GM19351 (cell line): ENCODE data around the gene PPFIA1.
"Not testable (repeated sequence)": the region's sequence is repeated elsewhere in the genome, so short reads cannot be mapped to it uniquely, and the experiment has no call there.

ENCODE experiments used
- ATAC-seq: cut with Tn5 transposase; IDR thresholded peaks from one replicate; pipeline ENCODE4 v1.9.1; 2021; ENCODE audit warnings: mild to moderate bottlenecking, moderate library complexity; ENCODE audit not compliant: unreplicated experiment

The PPFIA1 gene

GRCh38 chr11:70250876-70251658 lies 19.4 kb upstream of the PPFIA1 start:
- no peak for ATAC-seq

DNA sequence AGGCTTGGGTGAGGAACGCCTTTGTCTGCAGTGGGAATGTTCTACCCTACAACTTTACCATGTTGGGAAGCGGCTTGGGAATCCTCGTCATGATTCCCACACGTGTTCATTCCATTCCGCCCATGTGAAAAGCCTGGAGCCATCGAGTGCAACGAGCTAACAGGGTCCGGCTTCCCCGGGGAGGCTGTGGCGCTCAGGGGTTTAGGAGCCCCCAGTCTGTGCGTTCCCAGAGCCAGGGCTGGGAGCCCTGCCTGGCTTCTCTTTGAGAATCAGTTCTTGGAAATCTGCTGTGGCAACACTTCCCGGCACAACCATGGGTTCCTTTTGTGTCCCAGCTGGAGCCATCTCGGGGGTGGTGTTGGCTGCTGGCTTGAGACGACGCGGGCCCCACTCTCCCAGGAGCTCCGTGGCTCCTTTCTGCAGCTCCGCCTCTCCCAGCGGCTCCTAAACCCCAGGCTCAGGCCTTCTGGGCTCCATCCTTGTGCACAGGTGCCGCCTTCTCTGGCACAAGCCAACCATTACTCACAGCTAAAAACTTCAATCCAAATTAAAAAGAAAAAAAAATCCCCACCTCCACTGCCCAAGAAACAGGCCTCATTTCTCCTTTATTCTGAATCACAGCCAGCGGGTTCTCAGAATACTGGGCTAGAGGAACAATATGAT lies 18.7 kb upstream of the PPFIA1 start:
- no peak for ATAC-seq

- ATAC-seq = peak; percentile 44
Observed at GRCh38 chr11:70252844-70253243, 17.6 kb upstream of the PPFIA1 start.

- no peak for ATAC-seq
Observed at GRCh38 chr11:70255477-70256116, 14.9 kb upstream of the PPFIA1 start.

- ATAC-seq = not testable (repeated sequence)
Observed at GRCh38 chr11:70259077-70259476, 11.4 kb upstream of the PPFIA1 start.

- ATAC-seq = no peak
Observed at GRCh38 chr11:70262951-70263350, 7.5 kb upstream of the PPFIA1 start.

GRCh38 chr11:70263363-70263762 lies 7.1 kb upstream of the PPFIA1 start:
- ATAC-seq = no peak

- ATAC-seq = no peak
Observed at GRCh38 chr11:70265341-70265740, 5.1 kb upstream of the PPFIA1 start.

- ATAC-seq = no peak
Observed at GRCh38 chr11:70267405-70267950, 3.0 kb upstream of the PPFIA1 start.

GRCh38 chr11:70268526-70268925 lies 2.0 kb upstream of the PPFIA1 start:
- ATAC-seq = no peak

DNA sequence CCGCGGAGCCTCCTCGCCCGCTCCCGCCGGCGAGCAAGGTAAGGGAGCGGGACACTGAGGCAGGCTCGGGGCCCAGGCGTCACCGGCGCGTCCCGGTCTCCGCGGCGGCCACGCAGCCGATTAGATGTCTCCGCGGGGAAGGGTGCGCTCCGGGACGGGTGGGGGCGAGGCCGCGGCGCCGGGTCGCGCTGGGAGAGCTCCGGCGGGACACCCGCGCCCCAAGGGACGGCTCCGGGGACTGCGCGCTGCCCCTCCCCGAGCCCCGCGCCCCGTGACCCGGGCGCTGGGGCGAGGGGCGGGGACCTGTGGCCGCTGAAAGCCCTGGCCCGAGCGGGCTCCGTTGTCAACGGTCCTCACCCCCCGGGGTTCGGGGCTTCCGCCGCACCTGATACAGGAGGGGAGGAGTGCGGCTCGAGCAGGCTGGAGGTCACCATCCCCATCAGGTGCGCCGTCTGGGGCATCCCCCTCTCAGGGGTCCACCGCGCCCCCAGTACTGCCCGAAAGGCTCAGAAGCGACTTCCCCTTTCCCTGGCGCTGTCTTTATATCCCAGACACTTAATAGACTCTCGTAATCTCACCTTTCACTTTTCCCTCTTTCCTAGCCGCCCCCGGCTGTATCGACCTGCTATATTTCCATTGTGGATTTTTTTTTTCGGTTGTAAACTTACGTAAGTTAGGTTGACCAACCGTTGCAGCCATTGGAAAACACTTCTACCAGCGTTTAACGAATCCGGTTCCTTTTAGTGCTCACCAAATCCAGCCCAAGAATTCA lies 573 bp downstream of the PPFIA1 start:
- ATAC-seq = peak; percentile 41

DNA sequence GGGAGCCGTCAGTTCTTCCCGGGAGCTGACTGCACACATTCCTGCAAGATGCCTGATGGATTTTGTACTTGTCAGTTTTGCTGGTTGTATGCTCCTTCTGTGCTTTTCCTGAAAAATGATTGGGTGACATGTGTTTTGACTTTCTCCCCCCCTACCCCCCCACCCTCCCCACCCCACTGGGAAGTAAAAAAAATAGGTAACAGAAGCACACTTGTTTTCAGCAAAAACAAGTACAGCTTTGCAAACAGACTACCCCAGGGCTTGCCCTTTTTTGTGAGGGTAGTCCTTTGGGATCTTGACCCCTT lies 1.1 kb downstream of the PPFIA1 start:
- ATAC-seq = no peak

DNA sequence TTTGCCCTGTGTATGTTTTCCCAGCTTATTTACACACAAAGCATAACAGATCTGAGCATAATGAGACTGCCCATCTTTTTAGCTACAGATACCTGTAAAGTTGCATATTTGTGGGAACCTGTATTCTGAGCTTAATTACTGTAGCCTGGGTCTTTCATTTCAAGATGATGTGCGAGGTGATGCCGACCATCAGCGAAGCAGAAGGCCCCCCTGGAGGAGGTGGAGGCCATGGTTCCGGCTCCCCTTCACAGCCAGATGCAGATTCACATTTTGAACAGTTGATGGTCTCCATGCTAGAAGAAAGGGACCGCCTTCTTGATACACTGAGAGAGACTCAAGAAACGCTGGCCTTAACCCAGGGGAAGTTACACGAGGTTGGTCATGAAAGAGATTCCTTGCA lies 1.5 kb downstream of the PPFIA1 start:
- ATAC-seq = no peak

GRCh38 chr11:70278994-70279393 lies 8.5 kb downstream of the PPFIA1 start:
- no peak for ATAC-seq

- ATAC-seq = no peak
Observed at GRCh38 chr11:70281156-70281609, 10.7 kb downstream of the PPFIA1 start.

DNA sequence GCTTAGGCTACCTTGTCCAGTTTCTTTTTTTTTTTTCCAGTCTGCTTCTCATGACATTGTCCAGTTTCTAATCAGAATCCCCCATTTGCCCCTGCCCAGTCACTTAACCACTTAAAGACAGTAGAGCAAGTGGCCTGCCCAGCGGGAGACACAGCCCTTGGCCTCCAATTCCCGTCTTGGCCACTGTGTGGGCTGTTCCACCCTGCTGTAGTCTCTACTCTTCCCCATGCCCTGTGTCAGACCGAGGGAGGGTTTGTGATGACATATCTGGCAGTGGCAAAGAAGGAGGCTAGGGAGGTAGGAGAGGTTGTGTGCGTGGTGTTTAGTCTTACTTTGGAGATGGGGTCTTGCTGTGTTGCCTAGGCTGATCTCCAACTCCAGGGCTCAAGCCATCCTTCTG lies 11.5 kb downstream of the PPFIA1 start:
- no peak for ATAC-seq

- no peak for ATAC-seq
Observed at GRCh38 chr11:70288721-70289120, 18.2 kb downstream of the PPFIA1 start.

DNA sequence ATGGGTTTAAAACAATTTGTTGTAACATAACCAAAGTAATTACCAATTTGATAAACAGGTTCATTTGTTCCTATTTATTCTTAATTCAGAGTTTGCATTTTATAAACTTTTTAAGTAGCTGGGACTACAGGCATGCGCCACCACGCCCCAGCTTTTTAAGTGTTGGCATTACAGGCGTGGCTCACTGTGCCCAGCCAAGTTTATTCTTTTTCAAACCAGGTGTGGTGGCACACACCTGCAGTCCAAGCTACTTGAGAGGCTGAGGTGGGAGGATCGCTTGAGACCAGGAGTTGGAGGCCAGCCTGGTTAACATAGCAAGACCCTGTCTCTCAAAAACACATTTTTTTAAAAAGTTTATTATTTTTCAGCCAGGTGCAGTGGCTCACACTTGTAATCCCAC lies 19.1 kb downstream of the PPFIA1 start:
- ATAC-seq = no peak

- ATAC-seq = no peak
Observed at GRCh38 chr11:70290361-70291065, 20.0 kb downstream of the PPFIA1 start.

- ATAC-seq = no peak
Observed at GRCh38 chr11:70292166-70292565, 21.7 kb downstream of the PPFIA1 start.
